K562 (cell line): ENCODE data around the gene TUBB2A. TPM values are rescaled to one million over a fixed set of nuclear protein-coding genes. Genes with fewer than 3 reads are reported as not detected.

ENCODE experiments used
- ILK ChIP-seq: fragments of 450-650 bp; IDR thresholded peaks from 2 replicates; pipeline ENCODE4 v1.6.1; 2016; ENCODE audit warnings: missing genetic modification characterization, low read depth, mild to moderate bottlenecking, missing compliant biosample characterization, moderate library complexity, borderline replicate concordance
- KLF16 ChIP-seq: IDR thresholded peaks from 2 replicates; pipeline ENCODE4 v1.6.1; 2016; ENCODE audit warnings: antibody characterized with exemption
- MEIS2 ChIP-seq: fragments of 450-650 bp; IDR thresholded peaks from 2 replicates; pipeline ENCODE4 v1.6.1; 2014; ENCODE audit warnings: mild to moderate bottlenecking; ENCODE audit not compliant: partially characterized antibody
- NFE2 ChIP-seq: IDR thresholded peaks from 2 replicates; pipeline ENCODE4 v1.6.1; 2014; ENCODE audit warnings: antibody characterized with exemption, low read depth
- NFE2L1 ChIP-seq: fragments of 450-650 bp; IDR thresholded peaks from 2 replicates; pipeline ENCODE4 v1.6.1; 2016; ENCODE audit warnings: missing genetic modification characterization, low read depth, mild to moderate bottlenecking, missing compliant biosample characterization, moderate library complexity, borderline replicate concordance
- NONO ChIP-seq, 2 experiments: fragments of 200-400 bp in 1 of 2; fragments of 450-650 bp in 1 of 2; formaldehyde crosslinking in 1 of 2; IDR thresholded peaks; 2 replicates each; pipeline ENCODE4 v1.6.1; 2017; ENCODE audit warnings: low read depth in 2 of 2, mild to moderate bottlenecking in 2 of 2, moderate library complexity in 2 of 2, low read length in 1 of 2
- PHTF2 ChIP-seq: fragments of 250-450 bp; sonication (Bioruptor Pico); IDR thresholded peaks from 2 replicates; pipeline ENCODE4 v1.5.0; 2021; ENCODE audit warnings: mild to moderate bottlenecking
- POLR2AphosphoS2 ChIP-seq: IDR thresholded peaks from 2 replicates; pipeline ENCODE4 v1.6.1; 2012; ENCODE audit warnings: low read length, improper control_type of control experiment
- PTTG1 ChIP-seq: fragments of 450-650 bp; IDR thresholded peaks from 2 replicates; pipeline ENCODE4 v1.6.1; 2016; ENCODE audit warnings: low read depth, mild to moderate bottlenecking, missing genetic modification characterization, missing compliant biosample characterization
- RBBP5 ChIP-seq: fragments of 200-600 bp; sonication (generic); IDR thresholded peaks from 2 replicates; pipeline ENCODE4 v1.6.1; 2012; ENCODE audit warnings: borderline replicate concordance, mild to moderate bottlenecking, low read length, control low read depth, inconsistent platforms; ENCODE audit not compliant: insufficient read depth, poor library complexity, severe bottlenecking
- RUNX1 ChIP-seq: sonication (generic); IDR thresholded peaks from 2 replicates; pipeline ENCODE4 v1.6.1; 2016; ENCODE audit warnings: antibody characterized with exemption, low read depth
- STAG1 ChIP-seq: sonication (generic); formaldehyde crosslinking; IDR thresholded peaks from 2 replicates; pipeline ENCODE4 v1.5.0; 2020; ENCODE audit warnings: missing genetic modification reagents, borderline replicate concordance
- ZNF436 ChIP-seq: fragments of 250-450, 450-650 bp; sonication (Bioruptor Pico); formaldehyde crosslinking; IDR thresholded peaks from 2 replicates; pipeline ENCODE4 v1.7.0; 2020; ENCODE audit warnings: mild to moderate bottlenecking
- ZNF584 ChIP-seq: fragments of 200-800 bp; sonication (Bioruptor generic); IDR thresholded peaks from 2 replicates; pipeline ENCODE4 v1.6.1; 2016; ENCODE audit warnings: low read depth, mild to moderate bottlenecking, missing genetic modification characterization, missing compliant biosample characterization
- polyA plus RNA-seq, 8 experiments: library from polyadenylated mRNA; depleted of rRNA in 4 of 8; stranded (reverse) in 5 of 8; unstranded in 3 of 8; fragments of >200 nt; fragmentation: Nextera tagmentation in 2 of 8; fragmentation: Illumina TruSeq in 1 of 8; extraction: Ambion mirVana in 2 of 8; extraction: Trizol in 1 of 8; gene quantifications; 2 replicates each; pipeline versions ENCODE4 v1.2.1 to v1.2.3, GENCODE V29; 2011 to 2014; ENCODE audit warnings: inconsistent platforms in 1 of 8, missing spikeins in 1 of 8
- total RNA-seq, 7 experiments: library from RNA; depleted of rRNA in 6 of 7; stranded (reverse); fragments of >200 nt in 6 of 7; fragmentation: Illumina TruSeq in 2 of 7; extraction: Trizol in 2 of 7; gene quantifications; 2 replicates each; pipeline versions ENCODE4 v1.2.1 to v1.2.3, GENCODE V29; 2011 to 2021; ENCODE audit warnings: low replicate concordance in 1 of 7
- TF ChIP-seq, protein P1 (sequence below): fragments of 450-650 bp; IDR thresholded peaks from 2 replicates; pipeline ENCODE4 v1.6.1; 2016; ENCODE audit warnings: antibody characterized with exemption

The TUBB2A gene
- total and polyA plus RNA-seq, 9 of the 15 experiments (the other 6 are each of a cell fraction or from before 2014, with no cell fraction given): 3.6 to 92.1 (median 45.6) TPM

DNA sequence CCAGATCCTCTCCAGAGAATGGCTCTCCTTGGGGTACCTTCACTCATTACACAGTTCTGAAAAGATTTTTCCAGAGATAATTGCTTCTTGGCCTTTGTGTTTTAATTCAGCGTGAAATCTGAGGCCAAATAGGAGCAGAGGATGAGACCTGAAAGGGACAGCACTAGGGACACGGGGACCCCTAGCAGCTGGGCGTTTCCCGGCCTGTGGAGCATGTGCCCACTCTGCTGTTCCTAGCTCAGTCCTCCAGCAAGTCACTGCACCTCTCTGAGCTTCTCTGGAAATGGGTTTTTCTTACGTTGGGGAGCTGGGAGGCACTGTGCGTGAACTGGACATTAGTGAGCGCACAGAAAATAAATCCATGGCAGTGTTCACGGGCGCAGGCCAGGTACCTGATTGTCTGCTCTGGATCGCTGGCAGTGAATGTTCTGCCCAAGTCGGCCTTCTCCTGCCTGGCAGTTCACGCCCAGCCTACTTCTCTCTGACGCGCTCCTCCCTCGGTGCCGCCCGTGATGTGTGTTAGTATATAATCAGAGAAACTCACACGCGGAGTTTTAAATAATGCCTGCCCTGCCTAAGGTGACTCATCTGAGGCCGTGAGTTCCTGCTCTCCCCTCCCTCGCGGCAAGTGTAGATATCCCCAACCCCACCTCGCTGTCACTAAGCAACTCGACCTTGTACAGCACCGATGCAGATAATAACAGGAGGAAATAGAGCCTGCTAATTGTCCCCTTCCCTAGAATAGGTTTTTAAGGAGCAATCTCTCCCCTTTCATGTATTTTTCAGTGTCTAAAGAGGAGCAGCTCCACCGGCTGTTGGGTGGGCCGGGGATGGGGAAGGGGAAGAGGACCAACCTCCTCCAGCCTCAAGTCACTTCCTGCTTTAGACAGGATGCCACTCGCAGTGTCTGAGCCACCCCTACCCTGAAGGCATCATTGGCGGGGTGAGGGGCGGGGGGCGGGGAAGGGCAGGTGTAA, 2.7 kb upstream of the TUBB2A start (continued):
- no peak for TF ChIP-seq PTTG1 (tag)
- peak; percentile 69; the same call in 1 of the 2 replicates for TF ChIP-seq POLR2AphosphoS2
- TF ChIP-seq MEIS2: peak; percentile 52
- no peak for TF ChIP-seq ZNF584 (CRISPR knock-in tag)
- TF ChIP-seq PHTF2 (CRISPR knock-in tag): no peak
- no peak for TF ChIP-seq STAG1
- no peak for TF ChIP-seq NONO (IDR thresholded peaks at IDR 0.05; ENCODE audit: low read depth in 2 of 2, low read length in 1 of 2)
- TF ChIP-seq RBBP5: no peak
- TF ChIP-seq, protein P1, sequence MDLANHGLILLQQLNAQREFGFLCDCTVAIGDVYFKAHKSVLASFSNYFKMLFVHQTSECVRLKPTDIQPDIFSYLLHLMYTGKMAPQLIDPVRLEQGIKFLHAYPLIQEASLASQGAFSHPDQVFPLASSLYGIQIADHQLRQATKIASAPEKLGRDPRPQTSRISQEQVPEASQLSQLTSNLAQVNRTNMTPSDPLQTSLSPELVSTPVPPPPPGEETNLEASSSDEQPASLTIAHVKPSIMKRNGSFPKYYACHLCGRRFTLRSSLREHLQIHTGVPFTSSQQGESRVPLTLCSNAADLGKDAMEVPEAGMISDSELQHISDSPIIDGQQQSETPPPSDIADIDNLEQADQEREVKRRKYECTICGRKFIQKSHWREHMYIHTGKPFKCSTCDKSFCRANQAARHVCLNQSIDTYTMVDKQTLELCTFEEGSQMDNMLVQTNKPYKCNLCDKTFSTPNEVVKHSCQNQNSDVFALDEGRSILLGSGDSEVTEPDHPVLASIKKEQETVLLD: peak; percentile 67
- no peak for TF ChIP-seq ZNF436 (CRISPR knock-in tag)
- peak; percentile 11; the same call in 1 of the 2 replicates for TF ChIP-seq NFE2
- TF ChIP-seq KLF16: no peak
- TF ChIP-seq ILK (tag): no peak
- TF ChIP-seq RUNX1: no peak
- TF ChIP-seq NFE2L1: no peak
